ENCODE data around the gene GARRE1.

DNA sequence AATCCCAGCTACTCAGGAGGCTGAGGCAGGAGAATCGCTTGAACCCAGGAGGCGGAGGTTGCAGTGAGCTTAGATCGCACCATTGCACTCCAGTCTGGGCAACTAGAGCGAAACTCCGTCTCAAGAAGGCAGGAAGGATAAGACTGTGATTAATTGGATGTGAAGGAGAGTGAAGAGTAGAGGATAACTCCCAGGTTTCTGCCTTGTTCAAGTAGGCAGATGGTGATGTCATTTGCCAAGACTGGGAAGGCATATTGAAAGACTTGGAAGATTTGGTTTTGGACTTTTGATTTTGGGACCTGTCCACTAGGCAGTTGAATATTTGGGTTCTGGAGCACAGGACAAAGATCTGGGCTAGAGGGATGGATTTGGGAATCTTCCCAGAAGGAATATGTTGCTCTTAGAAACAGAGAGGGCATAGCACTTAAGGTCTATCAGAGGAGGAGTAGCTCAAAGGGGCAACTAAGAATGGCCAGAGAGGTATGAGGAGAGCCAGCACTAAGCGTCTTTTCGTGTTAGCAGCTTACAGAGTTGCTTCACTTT is 20.0 kb downstream of the GARRE1 start:
- TF ChIP-seq CTCF (IDR thresholded peaks at IDR 0.05; ENCODE audit: insufficient read depth, low read depth, low read length), result no peak
- no peak for TF ChIP-seq EZH2 (IDR thresholded peaks at IDR 0.05; ENCODE audit: insufficient read depth, low read length)
